Stimulated activated CD4-positive, alpha-beta T cell treated with anti-CD3 and anti-CD28 coated beads, Interleukin-1b, Interleukin-23, amount 100 ng/mL, for 48 hours (primary cell): ENCODE measurements around the gene NCAPG.

Experiments used
- DNase-seq: peaks from one replicate; pipeline ENCODE4 v3.0.0-alpha.2; 2020

NCAPG gene

DNA sequence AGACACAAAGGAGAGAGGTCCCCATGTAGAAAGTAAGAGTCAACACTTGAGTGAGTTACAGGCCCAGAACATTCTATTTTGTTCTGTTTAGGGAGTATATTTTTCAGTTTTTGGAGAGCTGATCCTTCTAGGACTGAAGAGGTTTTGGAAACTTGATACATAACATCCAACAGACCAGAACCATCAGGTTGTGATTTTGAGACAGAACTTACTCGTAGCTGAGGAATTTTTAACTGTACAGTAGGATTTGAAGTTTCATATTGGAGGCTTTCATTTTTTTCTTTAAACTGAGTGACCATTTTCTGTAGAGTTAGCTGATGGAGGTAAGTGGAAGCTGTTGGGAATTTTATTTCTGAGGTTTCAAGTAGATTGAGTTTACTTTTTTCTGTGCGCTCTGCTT lies 73.3 kb downstream of the NCAPG start:
- no peak for DNase-seq

DNA sequence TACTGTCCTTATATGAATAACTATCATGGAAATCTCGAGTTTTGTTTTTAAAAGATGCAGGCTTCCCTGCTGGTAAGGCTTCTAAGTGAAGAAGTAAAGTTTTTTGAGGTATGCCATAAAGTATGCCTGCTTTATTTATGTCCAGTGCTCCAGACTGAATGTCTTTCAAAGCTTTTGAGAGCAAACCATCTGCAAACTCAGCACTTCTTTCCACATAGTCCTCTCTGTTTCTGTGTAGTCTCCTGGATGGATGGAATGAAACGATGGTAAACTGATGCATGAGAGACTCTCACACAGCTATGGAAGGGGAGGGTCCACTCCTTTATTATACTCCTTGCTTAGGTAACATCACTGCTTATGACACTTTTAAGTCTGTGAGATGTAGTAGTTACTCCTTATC lies 73.7 kb downstream of the NCAPG start:
- no peak for DNase-seq

DNA sequence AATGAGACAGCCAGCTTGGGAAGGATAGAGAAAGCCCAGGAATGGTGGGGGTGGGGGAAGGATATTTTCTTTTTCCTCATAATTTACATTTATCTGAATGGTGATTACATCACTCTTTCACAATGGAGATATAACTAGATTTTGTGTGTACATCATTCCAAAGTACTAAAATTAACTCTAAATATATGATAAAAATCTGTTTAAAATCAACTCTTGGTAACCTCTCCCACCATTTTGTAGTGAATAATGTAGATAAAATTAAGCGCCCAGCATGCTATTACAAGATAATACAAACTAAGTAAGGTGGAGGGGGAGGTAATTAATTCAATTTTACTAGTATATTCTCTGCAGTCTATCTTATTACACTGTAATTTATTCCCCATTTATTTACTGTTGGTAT lies 78.9 kb downstream of the NCAPG start:
- DNase-seq = no peak

DNA sequence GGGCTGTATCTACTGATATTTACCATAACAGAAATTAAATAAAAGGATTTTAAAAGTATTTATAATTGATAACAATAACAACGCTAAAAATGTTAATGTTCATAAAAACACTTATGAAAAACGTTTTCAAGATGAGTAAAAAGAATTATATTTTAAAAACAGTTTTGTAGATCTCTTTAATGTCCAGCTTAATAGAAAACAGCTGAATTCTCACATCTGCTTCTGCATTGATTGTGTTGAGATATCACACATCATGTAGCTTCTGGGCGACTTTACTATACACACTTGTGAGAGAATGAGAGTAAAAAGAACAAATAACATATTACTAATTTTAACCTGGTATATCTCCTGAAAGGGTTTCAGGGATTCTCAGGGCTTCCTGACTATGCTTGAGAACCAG lies 83.6 kb downstream of the NCAPG start:
- no peak for DNase-seq
